Astrocyte (in vitro differentiated cells and primary cell): ENCODE data around the gene NDUFAB1.

Experiments used
- CTCF ChIP-seq: IDR thresholded peaks from 2 replicates; pipeline ENCODE4 v1.5.1; 2011; ENCODE audit warnings: low read depth, mild to moderate bottlenecking, inconsistent platforms, low read length, moderate library complexity; ENCODE audit not compliant: insufficient read depth
- EZH2 ChIP-seq: IDR thresholded peaks from 2 replicates; pipeline ENCODE4 v1.6.1; 2012; ENCODE audit warnings: mild to moderate bottlenecking, low read length, inconsistent platforms; ENCODE audit not compliant: insufficient read depth

GRCh38 chr16:23554536-23554935, 41.6 kb downstream of the NDUFAB1 start:
- TF ChIP-seq CTCF = no peak
- no peak for TF ChIP-seq EZH2
